Neural progenitor cell (in vitro differentiated cells): ENCODE results near the gene NELFB.

Experiments
- EZH2 ChIP-seq: fragments of 200-600 bp; sonication (generic); IDR thresholded peaks from 2 replicates; pipeline ENCODE4 v1.6.1; 2017; ENCODE audit warnings: antibody characterized with exemption, mild to moderate bottlenecking, moderate library complexity
- EZH2phosphoT487 ChIP-seq: fragments of 200-600 bp; sonication (generic); IDR thresholded peaks from 2 replicates; pipeline ENCODE4 v1.6.1; 2017; ENCODE audit warnings: antibody characterized with exemption
- TF ChIP-seq, protein P1 (sequence below): fragments of 200-600 bp; sonication (generic); IDR thresholded peaks from 2 replicates; pipeline ENCODE4 v1.5.1; 2017; ENCODE audit warnings: antibody characterized with exemption, mild to moderate bottlenecking

DNA sequence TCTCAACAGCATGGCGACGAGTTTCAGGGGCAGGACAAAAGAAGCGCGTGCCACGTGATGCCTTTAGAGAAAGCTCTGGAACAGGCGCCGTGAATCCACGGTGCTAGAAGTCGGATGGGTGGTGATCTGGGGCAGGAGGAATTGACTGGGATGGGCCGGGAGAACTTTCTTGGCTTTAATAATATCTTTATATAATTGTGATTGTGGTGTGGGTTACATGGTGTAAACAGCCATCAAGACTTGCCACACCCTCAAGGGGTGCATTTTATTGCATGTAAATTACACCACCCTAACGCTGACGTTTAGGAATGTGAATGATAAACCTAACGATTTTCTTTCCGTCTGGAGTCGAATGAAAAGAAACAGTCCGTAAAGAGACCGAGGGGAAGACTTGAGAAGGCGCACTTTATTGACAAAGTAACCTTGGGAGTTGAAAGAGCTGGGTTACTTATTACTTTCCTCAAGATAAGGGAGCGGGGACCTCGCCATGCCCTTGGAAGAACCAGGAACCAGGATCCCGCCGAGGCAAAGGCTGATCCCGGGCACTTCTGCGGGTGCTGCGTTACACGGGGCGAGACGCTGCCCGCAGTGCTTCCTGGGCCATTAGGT is 38.5 kb downstream of the NELFB start:
- TF ChIP-seq EZH2 = no peak
- TF ChIP-seq, protein P1, sequence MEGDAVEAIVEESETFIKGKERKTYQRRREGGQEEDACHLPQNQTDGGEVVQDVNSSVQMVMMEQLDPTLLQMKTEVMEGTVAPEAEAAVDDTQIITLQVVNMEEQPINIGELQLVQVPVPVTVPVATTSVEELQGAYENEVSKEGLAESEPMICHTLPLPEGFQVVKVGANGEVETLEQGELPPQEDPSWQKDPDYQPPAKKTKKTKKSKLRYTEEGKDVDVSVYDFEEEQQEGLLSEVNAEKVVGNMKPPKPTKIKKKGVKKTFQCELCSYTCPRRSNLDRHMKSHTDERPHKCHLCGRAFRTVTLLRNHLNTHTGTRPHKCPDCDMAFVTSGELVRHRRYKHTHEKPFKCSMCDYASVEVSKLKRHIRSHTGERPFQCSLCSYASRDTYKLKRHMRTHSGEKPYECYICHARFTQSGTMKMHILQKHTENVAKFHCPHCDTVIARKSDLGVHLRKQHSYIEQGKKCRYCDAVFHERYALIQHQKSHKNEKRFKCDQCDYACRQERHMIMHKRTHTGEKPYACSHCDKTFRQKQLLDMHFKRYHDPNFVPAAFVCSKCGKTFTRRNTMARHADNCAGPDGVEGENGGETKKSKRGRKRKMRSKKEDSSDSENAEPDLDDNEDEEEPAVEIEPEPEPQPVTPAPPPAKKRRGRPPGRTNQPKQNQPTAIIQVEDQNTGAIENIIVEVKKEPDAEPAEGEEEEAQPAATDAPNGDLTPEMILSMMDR = no peak
- no peak for TF ChIP-seq EZH2phosphoT487
